MCF 10A (cell line): Measurements from ENCODE around the gene IVD. TPM values are rescaled to one million over a fixed set of nuclear protein-coding genes. Genes with fewer than 3 reads are reported as not detected.

Source experiments
- BruUV-seq: library from RNA; stranded (reverse); fragments of 400-500 nt; replicated peaks from 2 replicates; lab custom pipeline; 2021; lab: Mats Ljungman, UMichigan
- CTCF ChIA-PET: fragments of 300-600 bp; sonication (Branson Sonifier 250); formaldehyde crosslinking; extraction: SDS; loops from one replicate; lab custom pipeline; 2021; ENCODE audit warnings: antibody characterized with exemption, inconsistent platforms; lab: Yijun Ruan, JAX
- POLR2A ChIA-PET: fragments of 300-600, 350-650 bp; sonication (Branson Sonifier 250); formaldehyde crosslinking; extraction: SDS; loops from one replicate; lab custom pipeline; 2020; ENCODE audit warnings: antibody characterized with exemption, inconsistent platforms; lab: Yijun Ruan, JAX
- DNase-seq: peaks from one replicate; pipeline ENCODE4 v3.0.0-alpha.2; 2018; ENCODE audit not compliant: unreplicated experiment
- H3K27ac Mint-ChIP-seq: one replicate; pipeline ENCODE4 v1.8.0; 2022; ENCODE audit warnings: mild to moderate bottlenecking, low read depth, mixed read lengths; ENCODE audit not compliant: unreplicated experiment
- H3K27me3 Mint-ChIP-seq: one replicate; pipeline ENCODE4 v1.8.0; 2022; ENCODE audit warnings: mixed read lengths; ENCODE audit not compliant: insufficient read depth, unreplicated experiment
- H3K36me3 Mint-ChIP-seq: one replicate; pipeline ENCODE4 v1.8.0; 2022; ENCODE audit warnings: mild to moderate bottlenecking, moderate library complexity, mixed read lengths; ENCODE audit not compliant: insufficient read depth, unreplicated experiment
- H3K4me1 Mint-ChIP-seq: one replicate; pipeline ENCODE4 v1.8.0; 2022; ENCODE audit warnings: mixed read lengths; ENCODE audit not compliant: insufficient read depth, unreplicated experiment
- H3K4me3 Mint-ChIP-seq: one replicate; pipeline ENCODE4 v1.8.0; 2022; ENCODE audit warnings: mild to moderate bottlenecking, moderate library complexity, mixed read lengths; ENCODE audit not compliant: unreplicated experiment
- H3K9me3 Mint-ChIP-seq: one replicate; pipeline ENCODE4 v1.8.0; 2022; ENCODE audit warnings: mixed read lengths; ENCODE audit not compliant: unreplicated experiment
- CTCF ChIP-seq: fragments of 200-600 bp; IDR thresholded peaks from one replicate; pipeline ENCODE4 v1.8.0; 2022; ENCODE audit warnings: antibody characterized with exemption, mild to moderate bottlenecking; ENCODE audit not compliant: unreplicated experiment
- intact Hi-C: fragments of 100-400 bp; cut with micrococcal nuclease; formaldehyde crosslinking; loops from 2 replicates; pipeline ENCODE4 v1.14.1; 2022
- total RNA-seq: library from RNA; stranded (reverse); gene quantifications from 2 replicates; pipeline ENCODE4 v1.2.3, GENCODE V29; 2022

The IVD gene
- total RNA-seq, 1 experiment from 2014 or later, result 61.6 TPM

GRCh38 chr15:40367686-40368611 is 37.6 kb upstream of the IVD start:
- no peaks in the 10 kb centered on the region for H3K9me3 Mint-ChIP-seq
- TF ChIP-seq CTCF, result peak; percentile 78
- H3K36me3 Mint-ChIP-seq, result peaks cover 7% of the 10 kb centered on the region
- ChIA-PET CTCF (interaction anchor here (0.6 to 8.1 kb wide), 38 partner anchors 11 to 1661 kb away, joined by 3 to 112 read pairs (median 6); partner anchors contain the start of genes CCDC9B, DISP2, INAFM2 and IVD), POLR2A (interaction anchor here (0.8 to 2.8 kb wide), 7 partner anchors 12 to 150 kb away, joined by 3 to 10 read pairs (median 4); partner anchors contain the start of gene KNSTRN)
- peak overlapping the region; percentile 91 for H3K27ac Mint-ChIP-seq
- H3K4me3 Mint-ChIP-seq, result peak overlapping the region; percentile 64
- no TSS peak for BruUV-seq
- H3K27me3 Mint-ChIP-seq, result no peaks in the 10 kb centered on the region
- DNase-seq, result peak; percentile 90
- intact Hi-C loops, result loop anchor here (1.0 kb wide), 5 partner anchors 24 to 89 kb away; partner anchors contain the start of gene CCDC9B
- peaks cover 6% of the 10 kb centered on the region for H3K4me1 Mint-ChIP-seq

GRCh38 chr15:40368719-40369473 is 36.7 kb upstream of the IVD start:
- BruUV-seq, result no TSS peak
- POLR2A ChIA-PET, result interaction anchor here (1.0 to 2.8 kb wide), 4 partner anchors 11 to 47 kb away, joined by 3 to 10 read pairs (median 6); no protein-coding TSS in a partner anchor

GRCh38 chr15:40369474-40369869 is 36.1 kb upstream of the IVD start:
- no peak overlapping the region for H3K27ac Mint-ChIP-seq
- no peak for DNase-seq
- peaks cover 6% of the 10 kb centered on the region for H3K4me1 Mint-ChIP-seq
- intact Hi-C loops, result no loop called here
- no peaks in the 10 kb centered on the region for H3K36me3 Mint-ChIP-seq
- no peaks in the 10 kb centered on the region for H3K9me3 Mint-ChIP-seq
- CTCF ChIA-PET, result interaction anchor here (0.6 to 8.1 kb wide), 12 partner anchors 10 to 525 kb away, joined by 3 to 112 read pairs (median 16); partner anchors contain the start of genes CCDC9B, DISP2, IVD and KNSTRN
- H3K27me3 Mint-ChIP-seq, result no peaks in the 10 kb centered on the region
- no TSS peak for BruUV-seq
- H3K4me3 Mint-ChIP-seq, result no peak overlapping the region
- no peak for TF ChIP-seq CTCF
- POLR2A ChIA-PET, result interaction anchor here (1.2 to 2.8 kb wide), 2 partner anchors 10 to 14 kb away, joined by 3 to 10 read pairs; no protein-coding TSS in a partner anchor

More at GRCh38 chr15:40368719-40369473, 36.7 kb upstream of the IVD start:
- no peak for TF ChIP-seq CTCF
- DNase-seq, result no peak
- CTCF ChIA-PET, result interaction anchor here (0.6 to 8.1 kb wide), 32 partner anchors 10 to 1662 kb away, joined by 3 to 112 read pairs (median 6); partner anchors contain the start of genes CCDC9B, DISP2, INAFM2 and IVD
- H3K27me3 Mint-ChIP-seq, result no peaks in the 10 kb centered on the region
- H3K4me3 Mint-ChIP-seq, result no peak overlapping the region
- no peaks in the 10 kb centered on the region for H3K36me3 Mint-ChIP-seq
- H3K9me3 Mint-ChIP-seq, result no peaks in the 10 kb centered on the region
- intact Hi-C loops, result loop anchor here (1.0 kb wide), 5 partner anchors 25 to 90 kb away; partner anchors contain the start of gene CCDC9B
- H3K4me1 Mint-ChIP-seq, result peaks cover 6% of the 10 kb centered on the region
- H3K27ac Mint-ChIP-seq, result no peak overlapping the region
